GM11168 (cell line): ENCODE data around the gene SH3D19.

ENCODE experiments used
- in situ Hi-C: fragments of 300-500 bp; cut with MboI; formaldehyde crosslinking; loops from one replicate; pipeline ENCODE4 v1.12.0; 2022; ENCODE audit warnings: low sequenced_read_pairs; ENCODE audit not compliant: unreplicated experiment

SH3D19 gene, protein sequence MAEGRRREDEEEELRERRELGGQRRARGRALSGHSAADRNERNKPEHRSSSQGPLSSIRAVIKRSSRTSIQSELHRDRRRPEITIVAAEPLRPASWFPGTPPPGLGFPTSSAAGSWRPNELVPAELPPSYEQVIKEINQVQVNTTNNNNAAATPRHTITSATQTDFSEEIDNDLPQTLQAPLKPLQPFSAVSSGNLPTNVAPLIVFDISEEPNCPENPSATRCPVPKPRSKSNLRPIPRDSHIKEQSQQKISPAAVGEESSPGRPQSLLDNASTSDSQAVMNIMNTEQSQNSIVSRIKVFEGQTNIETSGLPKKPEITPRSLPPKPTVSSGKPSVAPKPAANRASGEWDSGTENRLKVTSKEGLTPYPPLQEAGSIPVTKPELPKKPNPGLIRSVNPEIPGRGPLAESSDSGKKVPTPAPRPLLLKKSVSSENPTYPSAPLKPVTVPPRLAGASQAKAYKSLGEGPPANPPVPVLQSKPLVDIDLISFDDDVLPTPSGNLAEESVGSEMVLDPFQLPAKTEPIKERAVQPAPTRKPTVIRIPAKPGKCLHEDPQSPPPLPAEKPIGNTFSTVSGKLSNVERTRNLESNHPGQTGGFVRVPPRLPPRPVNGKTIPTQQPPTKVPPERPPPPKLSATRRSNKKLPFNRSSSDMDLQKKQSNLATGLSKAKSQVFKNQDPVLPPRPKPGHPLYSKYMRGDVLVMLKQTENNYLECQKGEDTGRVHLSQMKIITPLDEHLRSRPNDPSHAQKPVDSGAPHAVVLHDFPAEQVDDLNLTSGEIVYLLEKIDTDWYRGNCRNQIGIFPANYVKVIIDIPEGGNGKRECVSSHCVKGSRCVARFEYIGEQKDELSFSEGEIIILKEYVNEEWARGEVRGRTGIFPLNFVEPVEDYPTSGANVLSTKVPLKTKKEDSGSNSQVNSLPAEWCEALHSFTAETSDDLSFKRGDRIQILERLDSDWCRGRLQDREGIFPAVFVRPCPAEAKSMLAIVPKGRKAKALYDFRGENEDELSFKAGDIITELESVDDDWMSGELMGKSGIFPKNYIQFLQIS

DNA sequence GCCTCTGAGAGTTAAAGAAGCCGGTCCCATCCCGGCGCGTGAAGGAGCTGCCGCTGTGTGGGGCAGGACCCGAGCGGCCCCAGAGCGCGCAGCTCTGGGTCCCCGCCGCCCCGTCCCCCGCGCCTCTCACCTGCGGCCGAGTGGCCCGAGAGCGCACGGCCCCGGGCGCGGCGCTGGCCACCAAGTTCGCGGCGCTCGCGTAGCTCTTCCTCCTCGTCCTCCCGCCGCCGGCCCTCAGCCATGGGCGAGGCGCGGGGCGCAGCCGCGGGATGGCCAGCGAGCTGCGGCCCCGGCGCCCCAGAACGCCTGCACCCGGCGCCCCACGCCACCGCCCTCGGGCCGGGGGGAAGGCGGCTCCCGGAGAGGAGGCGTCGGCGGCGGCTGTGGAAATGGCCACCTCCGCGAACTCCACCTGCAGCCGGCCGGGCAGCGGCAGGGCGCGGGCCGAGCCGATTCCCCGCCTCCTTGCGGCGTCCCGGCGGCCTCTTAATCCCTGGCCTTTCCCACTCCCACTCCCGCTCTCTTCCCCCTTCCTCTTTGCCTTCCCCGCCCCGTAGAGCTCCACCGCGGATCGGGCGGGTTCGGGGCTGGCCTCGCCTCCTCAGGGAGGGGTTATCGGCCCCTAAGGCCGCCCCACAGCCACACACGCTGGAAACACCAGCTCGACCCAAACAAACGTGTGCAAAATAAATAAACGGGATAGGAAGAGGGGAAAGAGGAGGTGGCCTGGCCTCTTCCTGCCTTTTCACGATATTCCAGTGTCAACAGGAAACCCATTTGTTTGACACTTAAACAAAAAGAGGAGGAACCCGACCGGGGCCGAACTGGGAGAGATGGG lies at the start of gene SH3D19:
SH3D19 (minus strand) TSS at position 495 of the 838 bp plus-strand sequence; CDS start at position 242, 253 bp downstream.
- in situ Hi-C loops = no loop called here

- in situ Hi-C loops = loop anchor here (10.0 kb wide), 1 partner anchor 242 kb away; no protein-coding TSS in a partner anchor
Observed at GRCh38 chr4:151362404-151363164, 37.2 kb upstream of the SH3D19 start.

DNA sequence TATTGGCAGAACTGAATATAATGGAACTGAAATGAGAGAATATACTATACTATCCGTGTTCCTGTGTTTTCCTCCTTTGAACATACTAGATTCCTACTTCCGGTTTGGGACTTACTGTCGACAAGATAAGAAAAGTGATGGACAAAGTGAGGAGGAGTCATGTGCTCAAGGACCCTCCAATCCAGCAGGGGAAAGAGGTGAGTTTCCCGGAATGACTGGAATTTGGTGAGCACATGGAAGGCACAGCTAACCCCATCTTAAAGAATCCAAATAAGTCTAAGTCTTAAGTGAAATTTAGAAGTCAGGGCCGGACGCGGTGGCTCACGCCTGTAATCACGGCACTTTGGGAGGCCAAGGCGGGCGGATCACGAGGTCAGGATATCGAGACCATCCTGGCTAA lies 36.6 kb upstream of the SH3D19 start:
- in situ Hi-C loops = loop anchor here (10.0 kb wide), 1 partner anchor 243 kb away; no protein-coding TSS in a partner anchor

DNA sequence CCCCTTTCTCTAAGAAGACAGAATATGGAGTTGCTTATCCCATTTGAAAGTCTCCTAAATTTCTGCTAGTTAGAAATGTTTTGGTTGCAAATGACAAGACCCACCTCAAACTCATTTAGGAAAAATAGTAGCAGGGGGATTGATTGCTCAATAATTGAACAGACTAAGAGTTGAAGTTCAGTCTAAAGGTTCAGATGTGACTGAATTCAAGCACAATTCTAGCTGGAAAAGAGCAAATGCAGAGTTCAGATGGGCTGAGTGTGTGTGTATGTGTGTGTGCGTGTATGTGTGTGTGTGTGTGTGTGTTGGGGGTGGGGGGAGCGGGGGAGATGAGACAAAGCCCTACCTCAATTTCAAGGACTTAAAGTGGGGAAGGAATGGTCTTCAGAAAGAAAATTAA lies 35.7 kb upstream of the SH3D19 start:
- in situ Hi-C loops = loop anchor here (10.0 kb wide), 1 partner anchor 244 kb away; no protein-coding TSS in a partner anchor

DNA sequence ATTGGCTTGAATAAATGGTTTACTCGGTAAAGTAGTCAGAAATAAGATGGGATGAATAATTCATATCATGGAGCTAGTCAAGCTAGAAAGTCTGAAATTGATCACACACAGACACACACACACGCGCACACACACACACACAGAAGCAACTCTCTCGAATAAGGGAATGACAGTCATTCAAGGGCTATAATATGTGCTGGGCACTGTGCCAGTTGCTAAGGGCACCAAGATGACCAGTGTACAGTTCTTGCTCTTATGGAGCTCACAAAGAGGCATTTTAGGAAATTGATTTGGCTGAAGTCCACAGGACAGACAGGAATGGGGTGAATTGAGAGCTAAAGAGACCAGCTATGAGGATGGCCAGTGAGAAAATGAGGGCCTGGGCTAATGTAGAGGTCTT lies 34.2 kb upstream of the SH3D19 start:
- in situ Hi-C loops = no loop called here

- in situ Hi-C loops = no loop called here
Observed at GRCh38 chr4:151358266-151358665, 32.9 kb upstream of the SH3D19 start.

DNA sequence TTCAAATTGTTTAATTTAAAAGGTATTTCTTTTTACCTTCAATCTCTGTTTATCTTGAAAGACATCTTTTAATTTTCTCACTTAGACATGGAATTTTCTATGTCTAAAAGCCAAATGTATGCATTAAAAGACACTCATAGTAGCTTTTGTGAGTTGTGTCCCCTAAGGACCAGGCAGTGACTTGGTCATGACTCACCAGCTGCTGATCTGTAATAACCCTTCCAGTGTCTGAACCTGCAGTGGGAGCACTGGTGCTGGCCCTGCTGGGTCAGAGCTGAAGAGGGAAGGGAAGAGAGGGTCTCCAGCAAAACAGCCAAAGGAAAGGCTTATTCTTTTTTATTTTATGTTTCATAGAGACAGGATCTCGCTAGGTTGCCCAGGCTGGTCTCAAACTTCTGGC lies 31.1 kb upstream of the SH3D19 start:
- in situ Hi-C loops = no loop called here

DNA sequence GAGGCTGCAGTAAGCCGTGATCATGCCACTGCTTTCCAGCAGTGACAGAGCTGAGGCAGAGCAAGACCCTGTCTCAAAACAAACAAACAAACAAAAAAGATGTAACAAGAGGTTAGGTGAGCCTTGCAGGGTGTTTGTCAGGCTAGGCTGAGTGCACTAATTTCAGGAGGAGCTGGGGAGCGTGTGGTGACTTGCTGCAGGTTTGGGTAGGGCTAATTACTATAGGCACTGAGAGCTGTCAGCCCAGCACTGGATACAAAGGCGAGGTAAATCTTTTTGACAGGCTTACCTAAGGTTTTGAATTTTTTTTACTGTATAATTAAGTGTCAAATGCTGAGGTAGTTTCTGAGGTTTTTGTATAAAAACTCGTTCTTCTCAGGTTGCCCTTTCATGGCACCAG lies 29.8 kb upstream of the SH3D19 start:
- in situ Hi-C loops = no loop called here

DNA sequence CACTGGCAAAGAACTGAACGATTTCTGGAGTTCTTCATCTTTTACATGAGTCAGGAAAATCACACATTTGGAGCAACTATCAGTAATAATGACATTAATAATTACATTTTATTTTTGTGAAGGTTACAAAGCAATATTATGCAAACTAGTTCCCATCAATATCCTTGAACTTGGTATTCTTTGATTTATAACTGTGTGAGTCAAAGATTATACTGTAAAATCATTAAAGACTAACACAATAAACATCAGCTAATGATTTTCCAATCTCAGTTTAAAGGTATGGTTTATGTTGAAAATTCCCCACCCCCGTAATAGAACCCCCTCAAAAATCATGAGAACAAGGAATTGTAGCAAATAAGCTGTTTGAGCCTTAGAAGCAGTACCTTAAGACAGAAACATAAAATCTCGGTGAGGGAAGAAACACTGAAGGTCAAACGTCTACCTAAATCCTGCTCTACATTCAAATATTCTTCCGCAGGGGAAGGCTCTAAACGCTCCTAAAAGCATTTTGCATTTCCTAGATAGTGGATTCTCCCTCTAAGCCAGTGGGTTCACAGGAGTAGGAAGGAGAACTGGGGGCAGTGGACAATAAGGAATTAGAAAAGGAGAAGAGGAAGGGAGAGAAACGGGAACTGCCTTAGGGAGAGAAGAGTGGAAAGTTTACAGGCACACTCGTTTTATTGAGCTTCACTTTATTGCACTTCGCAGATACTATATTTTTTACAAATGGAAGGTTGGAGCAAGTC lies 22.3 kb upstream of the SH3D19 start:
- in situ Hi-C loops = no loop called here

GRCh38 chr4:151344948-151345347 lies 19.5 kb upstream of the SH3D19 start:
- in situ Hi-C loops = no loop called here

GRCh38 chr4:151340751-151341385 lies 15.5 kb upstream of the SH3D19 start:
- in situ Hi-C loops = no loop called here

- in situ Hi-C loops = no loop called here
Observed at GRCh38 chr4:151339467-151339866, 14.1 kb upstream of the SH3D19 start.

GRCh38 chr4:151331276-151332042 lies 6.1 kb upstream of the SH3D19 start:
- in situ Hi-C loops = no loop called here

DNA sequence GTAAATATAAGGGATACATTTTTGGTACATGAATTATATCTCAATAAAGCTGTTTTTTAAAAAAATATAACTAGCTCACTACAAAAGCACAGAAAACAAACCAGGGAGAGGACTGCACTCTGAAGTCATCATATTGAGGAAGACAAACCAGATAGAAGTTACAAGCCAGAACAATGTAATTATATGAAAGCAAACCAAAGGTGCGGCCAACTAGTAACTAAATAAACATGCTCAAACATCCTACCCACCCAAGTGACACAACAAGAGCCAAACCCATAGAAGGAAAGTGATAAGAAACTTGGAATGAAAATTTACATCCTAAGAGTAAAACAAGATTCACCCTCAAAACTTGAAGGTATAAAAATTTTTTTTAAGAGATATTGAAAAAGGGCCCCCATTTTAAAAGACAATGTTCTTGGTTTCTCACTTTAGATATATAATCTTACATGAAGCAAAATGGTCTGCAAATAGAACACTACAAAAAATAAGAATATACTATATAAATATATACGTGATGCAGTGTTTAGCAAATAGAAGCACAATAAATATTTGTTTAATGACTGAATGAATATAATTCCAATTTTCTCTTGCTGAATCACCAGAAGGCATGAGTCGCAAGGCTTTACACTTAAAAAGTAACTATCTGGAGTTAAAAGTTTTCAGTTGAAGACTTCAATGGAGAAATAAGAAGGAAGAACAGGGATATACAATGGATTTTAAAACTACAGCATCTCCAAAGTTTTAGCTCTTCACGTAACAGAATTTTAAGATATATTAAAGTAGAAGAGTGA lies 4.0 kb upstream of the SH3D19 start:
- in situ Hi-C loops = no loop called here

GRCh38 chr4:151325949-151326246 lies 493 bp upstream of the SH3D19 start:
- in situ Hi-C loops = no loop called here

GRCh38 chr4:151324752-151325110 lies 674 bp downstream of the SH3D19 start:
- in situ Hi-C loops = no loop called here
